ENCODE data around the gene NUP58. TPM values are rescaled to one million over a fixed set of nuclear protein-coding genes. Genes with fewer than 3 reads are reported as not detected.
"Not testable (repeated sequence)": the region's sequence is repeated elsewhere in the genome, so short reads cannot be mapped to it uniquely, and the experiment has no call there.

NUP58 gene
- total and polyA plus RNA-seq, 4 donors = 25.6 to 82.5 (median 54.0) TPM

GRCh38 chr13:25302121-25302520 lies 696 bp downstream of the NUP58 start:
- H3K9me3 ChIP-seq (ENCODE audit: control insufficient read depth in 4 of 4, insufficient read depth in 3 of 4, low read length in 3 of 4) = no peaks in the 10 kb centered on the region
- H3K4me3 ChIP-seq = peak overlapping the region; percentile 76
- TF ChIP-seq CTCF (IDR thresholded peaks at IDR 0.05; ENCODE audit: control extremely low read depth, extremely low read depth) = no peak
- DNase-seq (no peak), ATAC-seq (ENCODE audit: insufficient read depth, low FRiP score) (no peak)
- H3K27ac ChIP-seq (ENCODE audit: low read depth in 1 of 2, low read length in 1 of 2) = peak overlapping the region; percentile 83 to 96
- H3K4me1 ChIP-seq (ENCODE audit: control insufficient read depth in 5 of 5, insufficient read depth in 5 of 5, low read length in 5 of 5) = peaks cover 0 to 13% (median 4%) of the 10 kb centered on the region in 5 donors
- 3% methylated on average over 7 of the region's 7 CpGs for WGBS, 2 donors
- peaks cover 0 to 5% (median under 1%) of the 10 kb centered on the region in 4 donors for H3K36me3 ChIP-seq (ENCODE audit: control insufficient read depth in 4 of 4, insufficient read depth in 4 of 4, low read length in 4 of 4)
- H3K27me3 ChIP-seq (ENCODE audit: control insufficient read depth in 3 of 3, insufficient read depth in 3 of 3, low read length in 2 of 3) = peaks cover 0 to 4% (median 0%) of the 10 kb centered on the region in 3 donors
- H3K9ac ChIP-seq (ENCODE audit: insufficient read depth in 1 of 2, low read length in 2 of 2) = peak overlapping the region; percentile 91 to 93

GRCh38 chr13:25306671-25307464 lies 5.4 kb downstream of the NUP58 start:
- 83 to 95% methylated on average over 6 to 7 of the region's 7 CpGs for WGBS, 2 donors
- TF ChIP-seq CTCF (IDR thresholded peaks at IDR 0.05; ENCODE audit: control extremely low read depth, extremely low read depth) = no peak
- no peak overlapping the region for H3K9ac ChIP-seq (ENCODE audit: insufficient read depth in 1 of 2, low read length in 2 of 2)
- H3K36me3 ChIP-seq (ENCODE audit: control insufficient read depth in 4 of 4, insufficient read depth in 4 of 4, low read length in 4 of 4) = peaks cover 8 to 18% (median 11%) of the 10 kb centered on the region in 4 donors
- H3K27ac ChIP-seq (ENCODE audit: low read depth in 1 of 2, low read length in 1 of 2) = no peak overlapping the region
- DNase-seq (peak in 1 of 3 donors; percentile 43), ATAC-seq (ENCODE audit: insufficient read depth, low FRiP score) (no peak)
- H3K4me1 ChIP-seq (ENCODE audit: control insufficient read depth in 5 of 5, insufficient read depth in 5 of 5, low read length in 5 of 5) = peaks cover 0 to 13% (median 6%) of the 10 kb centered on the region in 5 donors
- H3K27me3 ChIP-seq (ENCODE audit: control insufficient read depth in 3 of 3, insufficient read depth in 3 of 3, low read length in 2 of 3) = no peaks in the 10 kb centered on the region
- no peak overlapping the region for H3K4me3 ChIP-seq
- H3K9me3 ChIP-seq (ENCODE audit: control insufficient read depth in 4 of 4, insufficient read depth in 3 of 4, low read length in 3 of 4) = no peaks in the 10 kb centered on the region

GRCh38 chr13:25310891-25311290 lies 9.5 kb downstream of the NUP58 start:
- ATAC-seq (ENCODE audit: insufficient read depth, low FRiP score) (no peak), DNase-seq (no peak)
- Histone ChIP-seq H3K9ac (ENCODE audit: insufficient read depth in 1 of 2, low read length in 2 of 2) (no peak overlapping the region), H3K9me3 (ENCODE audit: control insufficient read depth in 4 of 4, insufficient read depth in 3 of 4, low read length in 3 of 4) (no peaks in the 10 kb centered on the region), H3K27ac (ENCODE audit: low read depth in 1 of 2, low read length in 1 of 2) (no peak overlapping the region), H3K4me3 (no peak overlapping the region), H3K4me1 (ENCODE audit: control insufficient read depth in 5 of 5, insufficient read depth in 5 of 5, low read length in 5 of 5) (peaks cover 0 to 6% (median 0%) of the 10 kb centered on the region in 5 donors), H3K36me3 (ENCODE audit: control insufficient read depth in 4 of 4, insufficient read depth in 4 of 4, low read length in 4 of 4) (peaks cover 15 to 30% (median 23%) of the 10 kb centered on the region in 4 donors), H3K27me3 (ENCODE audit: control insufficient read depth in 3 of 3, insufficient read depth in 3 of 3, low read length in 2 of 3) (no peaks in the 10 kb centered on the region)
- TF ChIP-seq CTCF (IDR thresholded peaks at IDR 0.05; ENCODE audit: control extremely low read depth, extremely low read depth) = no peak
- WGBS, 2 donors = 95 to 98% methylated on average over 3 of the region's 3 CpGs

- not testable (repeated sequence) for ATAC-seq (ENCODE audit: insufficient read depth, low FRiP score); H3K9ac ChIP-seq (ENCODE audit: insufficient read depth in 1 of 2, low read length in 2 of 2); H3K27ac ChIP-seq (ENCODE audit: low read depth in 1 of 2, low read length in 1 of 2); H3K4me1 ChIP-seq (ENCODE audit: control insufficient read depth in 5 of 5, insufficient read depth in 5 of 5, low read length in 5 of 5); DNase-seq; H3K27me3 ChIP-seq (ENCODE audit: control insufficient read depth in 3 of 3, insufficient read depth in 3 of 3, low read length in 2 of 3); H3K9me3 ChIP-seq (ENCODE audit: control insufficient read depth in 4 of 4, insufficient read depth in 3 of 4, low read length in 3 of 4); H3K4me3 ChIP-seq
- H3K36me3 ChIP-seq (ENCODE audit: control insufficient read depth in 4 of 4, insufficient read depth in 4 of 4, low read length in 4 of 4) = peaks cover 8 to 32% (median 19%) of the 10 kb centered on the region in 4 donors
- 86 to 94% methylated on average over 4 of the region's 4 CpGs for WGBS, 2 donors
Observed at GRCh38 chr13:25318946-25319345, 17.5 kb downstream of the NUP58 start.

Data from lung (tissue), 12 donors.